HG03175 (cell line): ENCODE data around the gene ZNF541.
"Not testable (repeated sequence)": the region's sequence is repeated elsewhere in the genome, so short reads cannot be mapped to it uniquely, and the experiment has no call there.

Experiments
- ATAC-seq: cut with Tn5 transposase; IDR thresholded peaks from one replicate; pipeline ENCODE4 v1.9.1; 2021; ENCODE audit warnings: mild to moderate bottlenecking, moderate library complexity; ENCODE audit not compliant: unreplicated experiment

The ZNF541 gene

DNA sequence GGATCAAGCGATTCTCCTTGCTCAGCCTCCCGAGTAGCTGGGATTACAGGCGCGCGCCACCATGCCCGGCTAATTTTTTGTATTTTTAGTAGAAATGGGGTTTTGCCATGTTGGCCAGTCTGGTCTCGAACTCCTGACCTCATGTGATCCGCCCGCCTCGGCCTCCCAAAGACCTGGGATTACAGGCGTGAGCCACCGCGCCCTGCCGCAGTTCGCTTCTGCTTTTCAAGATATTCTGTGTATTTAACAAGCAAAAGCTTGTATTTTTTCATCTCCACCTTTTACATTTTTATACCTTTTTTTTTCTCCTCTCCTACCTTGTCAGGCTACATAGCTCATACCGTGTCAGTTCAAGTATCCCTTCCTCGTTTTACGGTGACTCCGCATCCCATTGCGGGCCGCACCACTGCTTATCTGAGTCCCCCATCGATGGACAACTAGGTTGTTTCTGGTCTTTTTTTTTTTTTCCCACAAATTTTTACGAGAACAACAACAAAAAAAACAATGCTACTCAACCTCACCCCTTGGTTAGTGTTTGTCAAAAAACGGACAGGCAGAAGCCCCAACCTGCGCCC lies 26.8 kb upstream of the ZNF541 start:
- ATAC-seq, result not testable (repeated sequence)

DNA sequence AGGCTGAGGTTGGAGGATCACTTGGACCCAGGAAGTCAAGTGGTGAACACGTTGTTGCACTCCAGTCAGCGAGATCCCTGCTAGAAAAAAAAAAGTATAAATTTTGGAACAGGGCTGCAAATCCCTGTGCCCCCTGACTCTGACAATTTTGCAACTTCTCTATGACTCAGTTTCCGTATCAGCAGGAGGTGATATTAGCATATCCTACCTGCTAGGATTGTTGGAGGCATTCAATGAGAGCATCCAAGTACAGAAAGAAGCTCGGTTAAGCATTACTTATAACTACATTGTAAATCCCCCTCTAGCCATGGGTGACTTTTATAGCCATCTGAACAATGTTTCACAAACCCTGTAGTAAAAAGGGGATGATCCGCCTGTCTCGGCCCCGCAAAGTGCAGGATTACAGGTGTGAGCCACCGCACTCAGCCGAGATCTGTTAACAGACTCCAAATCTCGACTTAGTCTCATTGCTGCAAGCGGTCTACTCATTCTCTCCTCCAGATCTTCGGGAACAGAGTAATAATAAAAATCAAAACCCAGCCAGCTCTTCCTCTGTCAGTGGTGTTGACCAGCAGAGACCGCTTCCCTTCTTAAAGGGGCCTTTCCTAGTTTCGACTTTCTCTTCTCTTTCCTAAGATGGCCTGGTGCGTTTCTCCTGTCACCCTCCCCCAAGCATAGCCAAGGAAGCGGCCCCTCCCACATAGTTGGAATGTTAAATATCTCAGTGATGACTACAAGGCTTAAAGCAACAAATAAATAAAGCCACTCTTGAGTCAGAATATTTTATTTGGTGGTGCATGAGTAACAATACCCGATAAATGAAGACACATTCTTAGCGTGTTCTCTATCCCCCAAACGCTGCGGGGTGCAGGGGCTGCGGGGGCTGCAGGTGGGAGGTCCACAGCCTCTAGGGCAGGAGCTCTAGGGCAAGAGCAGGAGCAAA lies 25.7 kb upstream of the ZNF541 start:
- no peak for ATAC-seq

DNA sequence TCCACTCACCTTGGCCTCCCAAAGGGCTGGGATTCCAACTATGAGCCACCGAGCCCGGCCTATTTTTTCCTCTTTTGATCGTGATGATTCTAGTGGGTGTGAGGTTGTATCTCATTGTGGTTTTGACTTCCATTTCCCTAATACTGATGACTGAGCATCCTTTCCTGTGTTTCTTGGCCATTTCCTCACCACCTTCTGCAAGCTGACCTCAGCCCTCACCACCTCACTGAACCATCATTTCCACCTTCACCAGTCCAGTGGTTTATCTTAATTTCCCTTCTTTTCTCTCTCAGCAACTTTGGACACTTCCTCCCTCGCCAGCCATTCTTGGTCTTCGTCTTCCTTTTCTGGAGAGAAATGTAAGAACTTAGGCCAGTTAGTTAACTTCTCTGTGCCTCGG lies 23.0 kb upstream of the ZNF541 start:
- ATAC-seq, result no peak

DNA sequence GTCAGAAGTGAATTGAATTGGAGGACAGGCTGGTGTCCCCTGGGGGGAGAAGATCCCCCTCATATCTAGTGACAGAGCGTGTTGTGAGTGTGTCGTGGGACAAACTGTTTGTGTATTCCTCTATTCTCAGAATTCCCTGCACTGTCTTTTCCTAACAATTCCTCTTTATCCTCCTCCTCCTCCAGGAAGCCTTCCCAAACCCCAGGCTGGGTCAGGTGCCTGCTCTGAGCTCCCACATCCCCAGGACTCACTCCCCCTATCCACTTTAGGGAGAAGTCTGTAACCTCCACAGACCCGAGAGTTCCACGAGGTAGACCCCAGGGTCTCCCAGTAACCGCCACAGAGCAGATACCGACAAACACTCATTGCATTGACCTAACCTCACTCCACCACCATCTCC lies 20.9 kb upstream of the ZNF541 start:
- no peak for ATAC-seq

DNA sequence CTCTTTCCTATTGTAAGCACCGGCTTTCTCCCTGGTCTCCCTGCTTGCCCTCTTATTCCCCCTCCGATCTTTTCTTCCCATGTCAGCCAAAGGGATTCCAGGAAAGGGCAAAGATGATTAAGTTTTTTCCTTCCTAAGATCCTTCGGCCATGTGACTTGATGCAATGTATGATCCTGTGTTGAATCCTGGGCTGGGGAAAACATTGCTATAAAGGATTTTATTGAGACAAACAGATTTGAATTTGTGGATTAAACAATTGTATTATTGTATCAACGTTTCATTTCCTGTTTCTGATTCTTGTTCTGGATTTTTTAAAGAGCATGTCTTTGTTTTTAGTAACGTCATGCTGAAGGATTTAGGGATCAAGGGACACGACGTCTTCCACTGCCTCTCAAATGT lies 16.9 kb upstream of the ZNF541 start:
- ATAC-seq, result no peak

DNA sequence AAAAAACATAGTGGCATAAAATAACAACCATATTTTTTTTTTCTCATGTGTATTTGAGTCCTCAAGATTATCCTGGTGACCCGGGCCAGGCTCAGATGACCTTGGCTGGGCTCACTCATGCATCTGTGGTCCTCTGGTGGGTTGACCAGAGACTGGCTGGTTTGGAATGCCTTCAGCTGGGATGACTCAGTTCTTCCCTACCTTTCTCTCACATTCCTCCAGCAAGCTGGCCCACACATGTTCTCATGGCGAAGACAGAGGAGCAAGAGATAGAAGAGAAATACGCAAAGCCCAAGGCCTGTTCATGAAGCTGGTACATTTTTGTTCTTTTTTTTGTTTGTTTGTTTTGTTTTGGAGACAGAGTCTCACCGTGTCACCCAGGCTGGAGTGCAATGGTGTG lies 14.3 kb upstream of the ZNF541 start:
- no peak for ATAC-seq

DNA sequence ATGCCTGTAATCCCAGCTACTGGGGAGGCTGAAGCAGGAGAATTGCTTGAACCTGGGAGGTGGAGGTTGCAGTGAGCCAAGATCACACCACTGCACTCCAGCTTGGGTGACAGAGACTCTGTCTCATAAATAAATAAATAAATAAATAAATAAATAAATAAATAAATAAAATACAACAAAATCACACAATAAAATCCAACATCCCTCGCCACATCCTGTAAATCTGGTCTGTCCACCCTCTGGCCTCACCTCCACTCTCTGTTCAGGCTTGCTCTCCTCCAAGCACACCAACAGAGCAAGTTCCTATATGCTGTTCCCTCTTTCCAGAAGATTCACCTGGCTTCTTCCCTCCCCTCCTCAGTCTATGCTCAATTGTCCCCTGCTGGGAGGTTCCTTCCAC lies 10.2 kb upstream of the ZNF541 start:
- ATAC-seq, result not testable (repeated sequence)

DNA sequence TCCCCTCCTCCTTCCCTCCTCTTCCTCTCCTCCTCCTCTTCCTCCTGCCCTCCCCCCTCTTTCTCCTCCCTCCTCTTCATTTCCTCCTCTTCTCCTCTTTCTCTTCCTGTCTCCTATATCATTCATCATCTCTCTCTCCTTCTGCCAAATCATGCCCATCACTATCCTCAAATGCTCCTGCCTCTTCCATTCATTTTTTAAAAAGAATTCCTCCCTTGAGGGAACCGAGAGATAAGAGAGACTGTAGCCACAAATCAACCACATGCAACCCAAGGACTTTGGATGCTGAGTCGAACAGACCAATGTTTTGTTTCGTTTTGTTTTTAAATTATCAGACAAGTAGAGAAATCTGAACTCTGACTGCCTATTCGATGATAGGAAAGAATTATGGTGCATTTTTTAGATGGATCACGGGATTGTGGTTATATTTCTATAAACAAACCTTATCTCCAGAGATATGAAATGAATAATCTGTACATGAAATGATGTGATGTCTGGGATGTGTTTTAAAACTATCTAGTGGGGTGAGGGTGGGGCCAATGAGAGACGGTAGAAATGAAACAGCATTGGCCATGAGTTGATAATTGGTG lies 9.5 kb upstream of the ZNF541 start:
- no peak for ATAC-seq

DNA sequence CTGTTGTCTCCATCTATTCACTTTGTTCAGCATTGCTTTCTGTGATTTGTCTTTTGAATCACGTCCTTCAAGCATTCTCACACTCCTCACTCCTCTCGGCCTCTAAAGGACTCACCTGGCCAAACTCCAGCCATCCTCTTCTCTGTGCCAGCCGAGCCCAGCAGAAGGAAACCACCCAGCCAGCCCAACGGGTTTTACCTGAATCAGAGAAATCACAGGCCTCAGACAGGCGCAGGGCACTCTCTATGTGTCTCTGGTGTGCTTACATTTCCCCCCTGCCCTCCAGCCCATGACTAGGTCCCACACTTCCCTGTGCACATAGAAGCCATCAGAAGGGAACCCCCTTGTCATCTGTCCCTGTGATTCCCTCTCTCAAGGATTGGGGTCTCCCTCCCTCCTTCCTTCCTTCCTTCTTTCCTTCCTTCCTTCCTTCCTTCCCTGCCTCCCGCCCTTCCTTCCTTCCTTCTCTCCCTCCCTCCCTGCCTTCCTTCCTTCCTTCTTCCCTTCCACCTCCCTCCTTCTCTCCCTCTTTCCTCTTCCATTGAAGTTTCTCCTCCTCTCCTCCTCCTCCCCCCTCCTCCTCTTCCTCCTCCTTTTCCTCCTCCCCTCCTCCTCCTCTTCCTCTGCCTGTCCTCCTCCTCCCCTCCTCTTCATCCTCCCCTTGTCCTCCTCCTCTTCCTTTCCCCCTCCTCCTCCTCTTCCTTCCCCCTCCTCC lies 8.8 kb upstream of the ZNF541 start:
- ATAC-seq, result no peak

DNA sequence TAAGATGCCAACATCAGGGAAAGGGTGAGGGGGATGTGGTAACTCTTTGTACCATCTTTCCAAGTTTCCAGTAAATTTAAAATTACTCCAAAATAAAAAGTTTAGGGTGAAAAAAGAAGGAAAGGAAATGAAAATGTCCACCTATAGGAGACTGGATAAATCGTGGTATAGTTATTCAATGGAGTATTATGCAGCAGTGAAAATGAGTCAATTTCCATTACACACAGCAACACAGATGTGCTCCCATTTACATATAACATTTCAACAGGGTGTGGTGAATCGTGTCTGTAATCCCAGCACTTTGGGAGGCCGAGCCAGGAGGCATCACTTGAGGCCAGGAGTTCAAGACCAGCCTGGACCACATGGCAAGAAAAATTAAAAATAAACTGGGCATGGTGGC lies 7.4 kb upstream of the ZNF541 start:
- ATAC-seq, result no peak

DNA sequence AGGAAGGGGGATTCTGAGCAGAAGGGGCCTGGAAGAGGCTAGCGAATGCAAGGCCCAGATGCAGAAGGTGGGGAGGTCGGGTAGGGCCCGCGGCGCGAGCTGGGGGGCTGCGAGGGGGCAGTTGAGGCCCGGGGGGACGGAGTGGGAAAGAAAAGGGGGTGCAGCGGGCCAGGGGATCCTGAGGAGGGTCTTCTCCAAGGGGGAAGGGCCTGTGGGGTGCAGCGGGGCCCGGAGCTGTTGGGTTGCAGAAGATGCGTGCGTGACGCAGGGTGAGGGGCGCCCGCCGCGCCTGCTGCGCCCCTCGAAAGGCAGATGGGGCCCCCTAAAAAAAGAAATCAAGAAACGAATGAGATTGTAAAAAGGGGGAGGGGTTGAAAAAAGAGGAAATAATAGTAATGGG lies 313 bp downstream of the ZNF541 start:
- no peak for ATAC-seq

DNA sequence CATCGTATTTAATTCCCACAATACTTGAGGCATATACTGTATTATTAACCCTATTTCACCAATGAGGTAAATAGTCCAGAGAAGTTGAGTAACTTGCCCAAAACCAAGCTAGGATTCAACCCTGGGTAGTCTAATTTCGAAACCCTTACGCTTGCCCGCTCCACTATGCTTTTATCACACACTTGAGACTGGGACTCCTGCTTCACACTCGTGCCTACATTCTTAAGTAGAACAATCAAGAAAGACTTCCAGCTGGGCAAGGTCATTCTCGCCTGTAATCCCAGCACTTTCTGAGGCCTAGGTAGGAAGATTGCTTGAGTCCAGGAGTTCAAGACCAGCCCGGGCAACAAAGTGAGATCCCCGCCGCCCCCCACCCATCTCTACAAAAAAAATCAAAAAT lies 3.6 kb downstream of the ZNF541 start:
- ATAC-seq, result no peak

DNA sequence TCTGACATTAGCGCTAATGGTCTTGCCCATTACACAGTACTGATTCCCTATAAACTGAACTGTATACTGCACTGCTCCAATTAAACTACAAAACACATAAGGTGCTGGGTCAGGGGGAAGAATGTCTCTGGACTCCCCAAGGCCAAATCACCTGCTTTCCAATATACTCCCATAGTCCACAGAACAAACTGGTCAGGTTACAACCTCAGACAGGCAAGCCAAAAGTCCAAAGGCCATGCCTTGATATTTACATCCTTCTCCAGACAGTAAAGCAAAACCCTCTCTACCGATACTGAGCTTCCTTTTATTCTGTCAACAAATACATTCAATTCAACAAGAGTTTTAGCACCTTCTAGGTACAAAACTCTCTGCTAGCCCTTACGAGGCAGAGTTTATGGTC lies 8.9 kb downstream of the ZNF541 start:
- no peak for ATAC-seq

DNA sequence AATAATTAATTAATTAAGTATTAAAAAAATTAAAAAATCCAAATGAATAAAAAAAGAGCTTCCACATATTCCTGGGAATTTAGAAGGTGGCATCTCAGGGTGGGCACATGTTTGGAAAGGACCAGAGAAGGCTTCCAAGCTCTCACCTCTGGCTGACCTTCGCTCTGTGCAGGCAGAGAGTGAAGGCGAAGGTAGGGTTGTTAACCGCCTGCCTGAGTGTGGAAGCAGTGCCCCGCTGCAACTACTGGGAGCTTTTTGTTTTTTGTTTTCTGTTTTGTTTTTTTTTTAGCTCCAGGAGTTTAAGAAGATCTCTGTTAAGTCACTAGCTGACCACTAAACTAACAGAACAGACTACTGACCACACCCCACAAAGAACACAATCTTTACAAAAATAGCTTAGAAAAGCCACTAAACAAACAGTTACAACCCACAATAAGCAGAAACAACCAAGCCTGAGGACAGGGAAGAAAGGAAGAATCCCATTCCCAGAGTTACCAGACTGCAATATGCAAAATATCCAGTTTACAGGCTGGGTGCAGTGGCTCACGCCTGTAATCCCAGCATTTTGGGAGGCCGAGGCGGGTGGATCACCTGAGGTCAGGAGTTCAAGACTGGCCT lies 11.4 kb downstream of the ZNF541 start:
- no peak for ATAC-seq

DNA sequence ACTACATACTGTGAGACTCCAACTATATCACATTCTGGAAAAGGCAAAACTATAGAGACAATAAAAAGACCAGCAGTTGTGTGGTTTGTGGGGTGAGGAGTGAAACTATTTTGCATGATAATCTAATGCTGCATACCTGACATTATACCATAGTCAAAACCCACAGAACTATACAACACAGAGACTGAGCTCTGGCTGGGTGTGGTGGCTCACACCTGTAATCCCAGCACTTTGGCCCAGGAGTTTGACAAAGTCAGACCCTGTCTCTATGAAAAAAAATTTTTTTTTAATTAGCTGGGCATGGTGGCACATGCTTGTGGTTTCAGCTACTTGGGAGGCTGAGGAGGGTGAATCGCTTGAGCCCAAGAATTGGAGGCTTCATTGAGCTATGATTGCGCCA lies 11.9 kb downstream of the ZNF541 start:
- ATAC-seq, result no peak

DNA sequence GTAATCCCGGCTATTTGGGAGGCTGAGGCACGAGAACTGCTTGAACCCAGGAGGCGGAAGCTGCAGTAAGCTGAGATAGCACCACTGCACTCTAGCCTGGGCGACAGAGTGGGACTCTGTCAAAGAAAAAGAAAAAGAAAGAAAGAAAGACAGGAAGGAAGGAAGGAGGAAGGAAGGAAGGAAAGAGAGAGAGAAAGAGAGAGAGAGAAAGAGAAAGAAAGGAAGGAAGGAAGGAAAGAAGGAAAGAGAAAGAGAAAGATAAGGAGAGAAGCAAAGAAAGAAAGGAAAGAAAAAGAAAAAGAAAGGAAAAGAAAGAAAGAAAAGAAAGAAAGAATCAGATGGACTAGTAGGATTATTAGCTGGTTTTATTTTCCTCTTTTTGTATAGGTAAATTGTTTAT lies 22.8 kb downstream of the ZNF541 start:
- no peak for ATAC-seq

DNA sequence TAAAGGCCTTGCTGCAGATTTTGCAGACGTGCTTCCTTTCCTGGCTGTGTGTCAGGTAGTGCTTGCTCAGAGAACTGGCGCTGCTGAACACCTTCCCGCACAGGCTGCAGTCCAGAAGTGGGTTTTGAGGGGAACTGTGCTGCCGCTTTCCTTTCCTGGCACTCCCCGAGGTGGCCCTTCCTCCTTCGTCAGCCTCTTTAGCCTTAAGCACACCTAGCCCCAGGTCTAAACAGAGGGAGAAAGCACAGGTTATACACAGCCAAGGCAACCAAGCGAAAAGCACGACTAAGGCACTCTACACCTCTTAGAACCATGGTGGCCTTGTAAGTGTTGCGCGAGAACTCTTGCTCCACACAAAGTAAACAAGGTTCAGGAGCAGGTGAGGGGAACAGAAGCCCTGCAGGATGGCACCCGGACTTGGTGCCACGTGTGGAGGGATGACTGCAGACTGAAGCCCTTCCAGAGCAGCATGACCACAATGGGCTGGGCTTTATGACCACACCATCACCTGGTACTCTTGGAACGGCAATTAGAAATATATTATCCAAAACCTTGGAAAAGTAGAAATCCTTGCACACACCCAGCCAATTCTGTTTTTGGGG lies 23.6 kb downstream of the ZNF541 start:
- ATAC-seq, result no peak

DNA sequence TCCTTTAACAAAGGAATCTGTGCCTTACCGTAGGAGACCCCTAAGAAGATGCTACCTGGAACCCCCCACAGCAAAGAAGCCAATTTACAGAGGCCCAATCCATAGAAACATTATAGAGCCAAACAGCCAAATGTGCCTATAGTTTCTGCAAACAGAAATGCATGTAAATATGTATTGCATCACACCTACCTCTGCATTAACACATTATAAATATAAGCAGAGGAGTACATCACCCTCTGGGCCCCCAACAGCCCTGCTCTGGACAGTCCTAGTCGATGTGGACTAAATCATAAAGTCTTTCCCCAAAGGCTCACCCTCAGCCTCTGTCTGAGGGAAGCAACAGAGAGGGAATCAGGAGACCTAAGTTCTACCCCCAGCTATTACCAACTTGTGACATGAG lies 25.7 kb downstream of the ZNF541 start:
- no peak for ATAC-seq

DNA sequence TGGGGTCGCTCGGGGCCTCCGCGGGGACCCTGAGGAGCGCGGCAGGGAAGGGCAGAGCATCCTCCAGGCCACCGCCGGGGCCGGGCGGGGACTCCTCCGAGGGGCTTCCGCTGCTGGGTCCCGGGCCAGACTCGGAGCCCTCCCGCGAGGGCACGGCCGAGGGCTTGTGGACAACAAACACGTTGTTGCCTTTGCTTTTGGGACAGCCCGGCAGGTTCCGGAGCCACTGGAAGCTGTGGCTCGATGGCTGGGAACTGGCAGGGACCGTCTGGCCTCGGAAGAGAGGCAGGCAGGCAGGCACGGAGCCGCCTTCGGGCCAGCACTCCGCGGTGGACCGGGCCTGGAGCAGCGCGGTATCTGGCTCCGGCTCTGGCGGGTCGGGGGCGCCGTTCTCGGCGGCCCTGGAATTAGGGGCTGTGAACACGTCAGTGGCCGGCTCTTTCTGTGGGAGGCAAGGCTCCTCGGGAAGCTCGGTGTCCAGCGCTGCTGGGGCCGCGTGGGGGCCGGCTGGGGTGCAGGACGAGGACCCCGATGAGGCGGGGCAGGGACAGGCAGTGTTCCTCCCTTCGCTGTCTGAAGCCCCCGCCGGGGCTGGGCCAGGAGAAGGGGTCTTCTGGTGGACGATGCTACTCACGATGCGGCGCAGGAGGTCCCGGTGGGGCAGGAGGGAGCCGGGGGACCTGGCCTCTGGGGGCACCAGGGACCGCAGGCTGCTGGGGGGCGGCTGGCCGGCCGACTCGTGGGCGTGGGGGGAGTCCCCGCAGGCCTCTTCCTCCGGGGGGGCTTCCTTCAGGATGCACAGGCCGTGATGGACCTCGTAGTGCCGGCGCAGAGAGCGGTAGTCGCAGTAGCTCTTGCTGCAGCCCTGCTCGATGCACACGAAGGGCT lies 27.6 kb downstream of the ZNF541 start:
- ATAC-seq, result no peak

DNA sequence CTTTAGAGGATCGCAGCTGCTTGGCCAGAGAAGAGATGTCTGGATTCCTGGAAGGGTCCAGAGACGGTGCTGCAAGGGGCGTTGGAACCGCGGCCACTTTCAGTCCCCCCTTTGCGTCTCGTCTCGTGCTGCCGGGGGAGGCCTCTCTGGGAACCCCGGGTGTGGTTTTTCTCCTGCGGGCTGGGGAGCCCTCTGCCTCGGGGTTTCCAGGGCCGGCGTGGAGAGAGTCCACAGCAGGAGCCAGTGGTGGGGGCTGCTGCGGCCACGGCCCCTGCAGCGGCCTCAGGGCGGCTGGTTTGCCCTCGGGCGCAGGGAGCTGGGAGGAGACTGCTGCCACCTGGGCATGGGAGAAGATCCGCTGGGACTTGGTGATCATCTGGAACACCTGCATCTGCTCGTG lies 28.5 kb downstream of the ZNF541 start:
- no peak for ATAC-seq
